ENCODE data around the gene MYMX.

MYMX gene

GRCh38 chr6:44234101-44235025 is 17.6 kb downstream of the MYMX start:
- DNase-seq: no peak

GRCh38 chr6:44235269-44235668 is 18.5 kb downstream of the MYMX start:
- DNase-seq: no peak

- DNase-seq: no peak
Observed at GRCh38 chr6:44235891-44236516, 19.3 kb downstream of the MYMX start.

- peak; percentile 51 for DNase-seq
Observed at GRCh38 chr6:44237021-44237812, 20.5 kb downstream of the MYMX start.

GRCh38 chr6:44237813-44238433 is 21.2 kb downstream of the MYMX start:
- DNase-seq: peak; percentile 80

- no peak for DNase-seq
Observed at GRCh38 chr6:44238687-44239350, 22.1 kb downstream of the MYMX start.

- DNase-seq: no peak
Observed at GRCh38 chr6:44243345-44243744, 26.6 kb downstream of the MYMX start.

GRCh38 chr6:44245391-44245911 is 28.7 kb downstream of the MYMX start:
- DNase-seq: no peak

GRCh38 chr6:44245912-44246662 is 29.4 kb downstream of the MYMX start:
- DNase-seq: peak; percentile 89

GRCh38 chr6:44246663-44247337 is 30.1 kb downstream of the MYMX start, which contains the start of gene HSP90AB1:
HSP90AB1 (plus strand) TSS chr6:44247101; CDS start chr6:44248630, 1,529 bp downstream.
- DNase-seq: peak; percentile 96

- peak; percentile 89 for DNase-seq
Observed at GRCh38 chr6:44247338-44248302, 30.9 kb downstream of the MYMX start.

GRCh38 chr6:44248579-44248978 is 31.9 kb downstream of the MYMX start:
- DNase-seq: no peak

GRCh38 chr6:44249082-44249748 is 32.5 kb downstream of the MYMX start:
- no peak for DNase-seq

GRCh38 chr6:44250067-44250717 is 33.5 kb downstream of the MYMX start:
- no peak for DNase-seq

GRCh38 chr6:44250718-44251123 is 34.0 kb downstream of the MYMX start:
- no peak for DNase-seq

GRCh38 chr6:44251576-44252524 is 35.1 kb downstream of the MYMX start:
- DNase-seq: no peak

Data from activated naive CD4-positive, alpha-beta T cell treated with anti-CD3 and anti-CD28 coated beads, Interleukin-2, amount 50 U/mL, for 16 hours (primary cell).